Fibroblast of pulmonary artery (primary cell): ENCODE measurements around the gene TXLNG.

Experiments used
- DNase-seq: peaks from one replicate; pipeline ENCODE4 v3.0.0-alpha.2; 2010; ENCODE audit warnings: low read depth
- H3K4me3 ChIP-seq: replicated peaks from 2 replicates; pipeline ENCODE4 v1.5.1; 2011; ENCODE audit warnings: low read depth, mild to moderate bottlenecking, control low read depth, low read length, moderate library complexity
- TF ChIP-seq, protein P1 (sequence below): IDR thresholded peaks from 2 replicates; pipeline ENCODE4 v1.5.1; 2011; ENCODE audit warnings: mild to moderate bottlenecking, control low read depth, low read length, inconsistent platforms; ENCODE audit errors: missing control alignments

TXLNG gene

DNA sequence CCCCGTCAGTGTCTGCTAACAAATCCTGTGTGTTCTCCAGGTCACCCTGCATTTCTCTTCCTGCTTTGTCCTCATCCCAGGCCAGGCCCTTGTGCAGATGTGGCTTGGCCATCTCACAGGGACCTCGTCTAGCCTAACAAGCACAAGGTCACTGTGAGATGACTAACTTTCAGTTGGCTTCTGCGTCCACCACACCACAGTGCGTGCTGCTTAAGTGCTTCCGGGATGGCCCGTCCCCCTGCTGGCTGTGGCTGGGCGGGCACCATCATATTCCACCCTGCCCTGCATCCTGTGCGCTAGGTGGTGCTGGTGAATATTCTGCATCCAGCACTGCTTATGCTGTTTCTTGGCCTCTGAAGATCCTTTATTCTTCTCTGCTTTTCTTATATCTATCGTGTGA is 50.1 kb downstream of the TXLNG start:
- no peak for DNase-seq
- no peak overlapping the region for H3K4me3 ChIP-seq
- TF ChIP-seq, protein P1, sequence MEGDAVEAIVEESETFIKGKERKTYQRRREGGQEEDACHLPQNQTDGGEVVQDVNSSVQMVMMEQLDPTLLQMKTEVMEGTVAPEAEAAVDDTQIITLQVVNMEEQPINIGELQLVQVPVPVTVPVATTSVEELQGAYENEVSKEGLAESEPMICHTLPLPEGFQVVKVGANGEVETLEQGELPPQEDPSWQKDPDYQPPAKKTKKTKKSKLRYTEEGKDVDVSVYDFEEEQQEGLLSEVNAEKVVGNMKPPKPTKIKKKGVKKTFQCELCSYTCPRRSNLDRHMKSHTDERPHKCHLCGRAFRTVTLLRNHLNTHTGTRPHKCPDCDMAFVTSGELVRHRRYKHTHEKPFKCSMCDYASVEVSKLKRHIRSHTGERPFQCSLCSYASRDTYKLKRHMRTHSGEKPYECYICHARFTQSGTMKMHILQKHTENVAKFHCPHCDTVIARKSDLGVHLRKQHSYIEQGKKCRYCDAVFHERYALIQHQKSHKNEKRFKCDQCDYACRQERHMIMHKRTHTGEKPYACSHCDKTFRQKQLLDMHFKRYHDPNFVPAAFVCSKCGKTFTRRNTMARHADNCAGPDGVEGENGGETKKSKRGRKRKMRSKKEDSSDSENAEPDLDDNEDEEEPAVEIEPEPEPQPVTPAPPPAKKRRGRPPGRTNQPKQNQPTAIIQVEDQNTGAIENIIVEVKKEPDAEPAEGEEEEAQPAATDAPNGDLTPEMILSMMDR: peak; percentile 19

DNA sequence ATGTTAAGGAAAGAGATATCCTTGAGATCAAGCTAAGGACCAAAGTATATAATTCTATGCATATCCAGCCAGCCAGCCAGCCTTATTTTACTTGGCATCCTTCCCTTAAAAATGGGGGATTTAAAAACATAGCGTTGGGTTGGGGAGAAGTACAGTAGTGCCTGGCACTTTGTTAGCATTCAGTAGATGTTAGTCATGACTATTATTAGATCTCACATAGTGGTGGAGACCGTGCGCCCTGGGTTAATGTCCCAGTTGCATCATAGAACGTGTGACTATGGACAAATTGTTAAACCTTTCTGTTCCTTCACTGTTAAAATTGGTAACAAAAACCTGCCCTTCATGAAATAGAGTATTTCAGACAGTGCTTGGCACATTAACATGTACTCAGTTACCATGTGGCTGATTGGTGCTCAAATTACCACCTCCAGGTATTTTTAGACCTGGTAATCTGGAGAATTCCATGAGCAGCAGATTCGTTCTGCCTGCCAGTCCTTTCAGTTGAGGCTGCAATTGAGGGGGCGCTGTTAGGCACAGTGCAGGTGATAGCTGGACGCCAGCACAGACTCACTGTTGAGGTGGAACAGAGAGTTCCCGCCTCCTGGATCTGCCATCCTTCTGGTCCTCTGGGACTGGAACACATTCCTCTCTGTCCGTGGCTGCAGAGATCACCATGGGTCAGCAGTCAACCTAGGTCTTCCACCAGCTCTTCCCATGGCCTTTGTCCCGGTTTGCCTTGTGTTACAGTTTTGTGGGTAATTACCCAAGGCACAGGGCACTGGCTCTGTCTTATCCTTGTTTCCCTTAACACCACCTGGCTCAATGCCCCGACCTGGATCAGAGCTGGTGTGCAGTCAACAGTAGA is 52.2 kb downstream of the TXLNG start:
- TF ChIP-seq, protein P1: no peak
- DNase-seq: peak; percentile 84
- H3K4me3 ChIP-seq: no peak overlapping the region

DNA sequence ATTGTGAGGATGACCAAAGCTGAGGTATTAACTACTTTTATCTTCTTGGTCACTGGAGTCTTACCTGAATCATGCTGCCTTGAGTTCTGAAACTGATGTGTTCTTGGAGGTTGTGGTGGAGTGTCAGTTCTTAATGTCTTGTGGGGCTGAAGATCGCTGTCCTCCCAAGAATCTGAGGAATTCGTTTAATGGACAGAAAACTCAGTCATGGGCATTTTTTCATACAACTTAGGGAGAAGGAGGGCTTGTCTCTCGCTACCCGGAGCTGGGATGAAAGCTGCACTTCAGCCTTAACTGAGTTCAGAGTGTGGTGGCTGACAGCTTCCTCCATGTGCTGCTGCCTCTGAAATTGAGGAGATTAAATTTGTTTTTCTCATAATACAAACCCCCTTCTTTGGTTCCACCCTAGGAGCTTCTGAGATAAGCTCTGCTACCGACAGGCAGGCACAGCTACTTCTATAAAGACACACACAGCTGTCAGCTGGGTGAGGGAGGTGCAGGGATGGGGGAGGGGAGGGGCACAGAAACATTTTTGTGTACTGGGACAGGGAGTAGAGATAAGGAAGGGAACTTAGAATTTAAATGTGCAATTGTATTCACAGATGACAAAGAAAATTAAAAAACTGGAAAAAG is 53.1 kb downstream of the TXLNG start:
- no peak for DNase-seq
- TF ChIP-seq, protein P1: no peak
- no peak overlapping the region for H3K4me3 ChIP-seq

DNA sequence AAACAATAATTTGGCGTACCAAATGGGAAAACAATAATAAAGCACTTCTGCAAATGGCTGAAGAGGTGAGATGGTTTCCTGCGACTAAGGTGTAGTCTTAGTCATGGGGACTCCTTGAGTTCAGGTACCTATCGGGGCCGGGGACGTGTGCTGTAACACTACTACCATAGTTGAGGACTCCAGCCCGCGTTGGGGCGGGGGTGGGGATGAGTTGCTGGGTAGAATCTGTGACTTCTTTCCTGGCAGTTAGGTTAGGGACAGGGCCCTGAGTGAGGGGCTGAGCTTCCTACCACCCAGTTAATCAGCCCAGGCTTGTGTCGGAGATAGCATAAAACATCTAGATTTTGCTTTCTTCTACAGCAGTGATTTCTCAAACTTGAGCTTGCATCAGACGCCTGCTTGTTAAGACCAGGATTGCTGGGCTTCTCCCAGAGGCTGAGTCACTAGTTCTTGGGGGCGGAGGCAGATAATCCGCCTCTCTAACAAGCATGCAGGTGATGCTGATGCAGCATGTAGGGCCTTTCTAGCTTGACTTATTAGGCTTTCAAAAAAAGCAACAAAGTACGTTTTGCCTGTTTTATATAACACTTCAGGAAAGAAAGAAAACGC is 53.7 kb downstream of the TXLNG start:
- TF ChIP-seq, protein P1: no peak
- peak; percentile 81 for DNase-seq
- H3K4me3 ChIP-seq: no peak overlapping the region

DNA sequence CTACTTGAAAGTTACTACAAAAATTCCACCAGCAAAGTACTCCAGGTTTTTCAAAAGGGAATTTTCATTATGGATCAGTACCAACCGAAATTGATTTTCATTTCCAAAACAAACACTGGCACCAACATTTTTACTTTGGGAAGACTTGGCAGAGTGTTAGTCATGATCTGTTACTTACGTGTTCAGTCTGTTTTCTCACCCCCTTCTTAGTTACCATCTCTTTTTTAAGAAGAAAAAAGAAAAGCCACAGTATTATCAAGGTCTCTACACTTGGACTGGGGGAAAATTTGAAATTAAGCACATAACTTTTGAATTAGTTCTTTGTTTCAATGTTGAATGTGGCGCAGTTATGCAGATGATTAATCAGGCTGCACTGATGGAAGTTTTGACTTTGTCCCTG is 56.4 kb downstream of the TXLNG start:
- H3K4me3 ChIP-seq: no peak overlapping the region
- no peak for DNase-seq
- TF ChIP-seq, protein P1: no peak

DNA sequence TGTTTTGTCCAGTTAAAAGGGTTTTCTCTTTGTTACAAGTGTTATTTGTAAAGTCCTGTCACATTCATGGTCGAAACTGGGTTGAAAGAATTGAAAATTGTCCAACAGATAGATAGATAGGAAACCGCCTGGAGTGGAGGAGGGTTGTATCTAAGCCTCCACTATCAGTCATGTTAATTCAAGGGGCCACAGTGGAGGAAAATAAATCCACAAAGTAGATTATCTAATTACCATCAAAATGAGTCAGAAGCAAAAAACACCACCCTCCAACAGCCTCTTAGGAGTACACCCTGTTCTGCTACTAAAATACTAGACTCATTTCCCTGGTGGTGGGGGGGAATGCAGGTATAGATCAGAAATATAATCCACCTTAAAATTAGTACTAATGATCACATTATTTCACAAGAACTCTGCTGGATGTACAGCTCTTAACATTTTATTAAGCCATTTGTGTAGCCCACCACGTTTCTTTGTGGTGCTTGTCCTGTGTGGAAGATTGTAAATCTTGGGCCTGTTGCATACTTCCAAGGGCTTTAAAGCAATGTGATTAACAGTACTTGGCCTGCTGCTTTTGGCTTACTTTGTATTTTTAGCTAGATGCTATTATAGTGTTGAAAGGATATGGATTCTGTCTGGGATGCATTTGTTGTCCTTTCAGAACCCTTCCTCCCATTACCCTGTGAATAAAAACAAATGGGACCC is 57.1 kb downstream of the TXLNG start:
- no peak for DNase-seq
- TF ChIP-seq, protein P1: no peak
- H3K4me3 ChIP-seq: no peak overlapping the region
